ENCODE measurements around the gene PSPH.

The PSPH gene

DNA sequence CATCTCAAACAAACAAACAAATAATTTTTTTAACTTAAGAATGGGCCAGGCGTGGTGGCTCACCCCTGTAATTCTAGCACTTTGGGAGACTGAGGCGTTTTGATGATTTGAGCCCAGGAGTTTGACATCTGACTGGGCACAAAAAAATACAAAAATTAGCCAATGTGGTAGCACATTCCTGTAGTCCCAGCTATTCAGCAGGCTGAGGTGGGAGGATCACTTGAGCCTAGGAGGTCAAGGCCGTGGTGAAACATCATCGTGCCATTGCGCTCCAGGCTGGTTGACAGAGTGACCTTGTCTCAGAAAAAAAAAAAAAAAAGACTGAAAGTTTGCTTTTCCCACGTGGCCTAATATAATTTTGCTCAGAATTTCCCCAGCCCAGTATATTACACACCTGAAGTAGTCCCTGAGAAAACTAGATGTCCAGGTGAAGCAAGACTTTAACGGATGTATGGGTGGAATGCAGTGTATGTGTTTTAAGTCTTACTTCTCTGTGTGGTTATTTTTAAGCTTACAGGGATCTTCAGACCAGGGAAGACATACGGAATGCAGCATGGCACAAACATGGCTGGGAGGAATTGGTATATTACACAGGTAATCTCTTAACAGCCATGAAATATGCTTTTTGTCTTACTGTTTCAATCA is 54.3 kb downstream of the PSPH start:
- DNase-seq: no peak

- no peak for DNase-seq
Observed at GRCh38 chr7:55992346-55992745, 58.9 kb downstream of the PSPH start.

DNA sequence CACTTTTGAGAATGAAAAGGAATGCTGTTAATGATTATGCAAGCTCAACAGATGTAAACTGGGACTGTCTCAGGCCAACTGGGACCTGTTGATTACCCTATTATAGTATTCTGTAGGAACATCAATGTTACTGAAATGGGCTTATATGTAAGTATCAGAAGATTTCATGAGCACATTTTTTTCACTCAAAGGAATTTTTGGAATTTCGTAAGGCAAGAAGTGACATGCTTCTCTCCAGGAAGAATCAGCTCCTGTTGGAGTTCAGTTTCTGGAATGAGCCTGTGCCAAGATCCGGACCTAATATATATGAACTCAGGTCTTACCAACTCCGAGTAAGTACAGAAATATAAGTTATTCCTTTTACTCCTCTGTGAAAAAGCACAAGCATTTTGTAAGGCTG is 67.7 kb downstream of the PSPH start:
- DNase-seq: no peak

DNA sequence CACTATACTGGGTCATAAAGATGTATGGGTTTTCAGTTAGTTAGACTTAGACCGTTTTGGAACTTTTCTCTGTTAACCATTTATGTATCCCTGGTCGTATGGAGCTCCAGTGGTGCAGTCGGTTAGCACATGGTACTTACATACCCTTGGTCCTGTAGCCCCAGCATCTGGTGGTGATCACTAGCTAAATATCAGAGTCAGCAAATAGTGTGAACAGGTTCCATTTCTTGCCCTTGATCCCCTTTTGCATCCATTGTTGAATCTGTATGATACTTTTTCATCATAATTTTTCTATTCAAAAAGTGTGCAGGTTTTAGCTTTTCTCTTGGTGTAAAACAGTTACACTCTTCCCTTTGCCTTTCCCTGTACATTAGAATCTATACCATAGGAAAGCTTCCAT is 71.0 kb downstream of the PSPH start:
- DNase-seq: no peak

DNA sequence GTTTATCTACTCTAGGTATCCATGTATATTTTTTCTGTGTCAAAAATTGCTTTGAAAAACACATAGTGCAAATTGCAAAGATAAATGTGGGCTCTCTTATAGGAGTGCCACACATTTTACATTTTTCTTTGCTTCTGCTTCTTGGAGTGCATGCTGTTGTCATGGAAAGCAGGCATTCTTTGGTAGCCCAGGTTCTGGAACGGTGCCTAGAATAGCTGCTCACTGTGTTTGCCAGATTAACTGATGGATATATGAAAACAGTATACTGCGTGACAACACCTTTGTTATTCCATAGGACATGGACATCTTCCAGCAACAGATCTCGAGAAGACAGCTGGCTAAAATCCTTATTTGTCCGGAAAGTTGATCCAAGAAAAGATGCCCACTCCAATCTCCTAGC is 73.4 kb downstream of the PSPH start:
- no peak for DNase-seq

DNA sequence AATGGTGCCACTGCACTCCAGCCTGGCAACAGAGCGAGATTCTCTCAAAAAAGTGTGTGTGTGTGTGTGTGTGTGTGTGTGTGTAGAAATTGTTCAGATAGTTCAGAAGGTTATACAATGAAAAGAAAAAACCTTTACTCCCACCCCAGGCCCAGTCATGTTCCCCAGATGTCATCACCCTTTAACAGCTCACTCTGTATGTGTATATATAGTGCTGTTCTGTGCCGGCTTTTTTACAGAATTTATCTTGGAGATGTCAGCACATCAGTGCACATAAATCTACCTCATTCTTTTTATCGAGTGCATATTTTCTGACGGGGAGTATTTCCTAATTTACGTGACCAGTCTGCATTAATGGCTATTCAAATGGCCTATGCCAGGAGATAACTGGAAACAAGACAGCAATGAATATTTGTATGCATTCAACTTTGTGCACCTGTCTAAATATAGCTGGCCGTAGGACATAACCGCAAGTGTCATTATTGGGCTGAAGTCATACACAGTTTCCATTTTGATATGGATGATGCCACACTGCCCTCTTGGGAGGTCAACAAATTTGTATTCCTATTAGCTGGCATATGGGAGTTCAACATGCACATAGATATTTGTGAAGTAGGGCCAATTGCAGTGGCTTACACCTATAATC is 75.1 kb downstream of the PSPH start:
- no peak for DNase-seq

DNA sequence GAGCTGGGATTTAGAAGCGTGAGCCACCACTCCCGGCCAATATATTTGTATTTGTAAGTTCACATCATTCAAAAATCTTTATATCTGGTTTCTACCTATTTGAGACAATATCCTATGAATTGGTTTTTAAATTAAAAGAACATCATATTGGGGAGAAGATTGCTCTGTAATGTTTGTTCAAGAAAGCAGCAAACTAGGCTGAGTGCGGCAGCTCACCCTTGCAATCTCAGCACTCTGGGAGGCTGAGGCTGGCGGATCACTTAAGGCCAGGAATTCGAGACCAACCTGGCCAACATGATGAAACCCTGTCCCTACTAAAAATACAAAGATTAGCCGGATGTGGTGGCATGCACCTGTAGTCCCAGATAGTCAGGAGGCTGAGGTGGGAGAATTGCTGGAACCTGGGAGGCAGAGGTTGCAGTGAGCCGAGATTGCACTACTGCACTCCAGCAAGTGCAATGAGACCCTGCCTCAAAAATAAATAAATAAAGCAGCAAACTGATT is 77.4 kb downstream of the PSPH start:
- no peak for DNase-seq

DNA sequence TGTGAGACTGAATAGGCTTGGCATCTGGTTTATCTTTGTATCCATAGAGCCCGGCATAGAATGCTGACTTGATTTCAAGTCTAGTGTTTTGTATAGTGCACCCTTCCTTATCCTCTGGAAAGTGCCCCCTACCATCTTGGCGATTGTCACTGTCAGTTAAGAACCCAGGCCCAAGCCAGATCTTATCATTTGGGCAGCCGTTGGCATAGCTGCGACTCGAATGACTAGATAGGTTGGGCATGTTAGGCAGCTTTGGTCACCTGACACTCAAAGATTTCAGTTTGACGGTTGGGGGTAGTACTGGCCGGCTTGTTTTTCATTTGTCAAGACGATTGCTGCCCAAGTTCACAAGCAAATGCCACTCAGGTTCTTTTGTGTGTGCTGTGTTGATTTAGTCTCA is 80.3 kb downstream of the PSPH start:
- DNase-seq: no peak

DNA sequence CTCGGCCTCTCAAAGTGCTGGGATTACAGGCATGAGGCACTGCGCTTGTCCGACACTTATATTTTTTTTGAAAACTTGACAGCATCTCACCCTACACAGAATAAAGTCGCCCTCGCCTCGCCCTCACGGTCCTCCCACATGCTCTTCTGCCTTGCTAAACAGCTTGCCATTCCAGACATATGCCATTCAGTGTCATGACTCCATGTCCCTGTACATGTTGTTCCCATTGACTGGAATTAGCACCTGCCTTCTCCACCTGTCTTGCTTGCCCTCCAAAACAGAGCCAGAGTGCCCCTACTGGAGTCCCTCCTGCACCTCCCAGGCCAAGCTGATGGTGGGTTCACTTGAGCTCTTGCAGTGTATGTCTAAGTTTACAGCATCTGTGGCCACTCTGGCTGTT is 80.7 kb downstream of the PSPH start:
- no peak for DNase-seq

- DNase-seq: no peak
Observed at GRCh38 chr7:55969391-55969790, 81.9 kb downstream of the PSPH start.

- no peak for DNase-seq
Observed at GRCh38 chr7:55966851-55967250, 84.4 kb downstream of the PSPH start.

- no peak for DNase-seq
Observed at GRCh38 chr7:55965805-55966421, 85.3 kb downstream of the PSPH start.

DNA sequence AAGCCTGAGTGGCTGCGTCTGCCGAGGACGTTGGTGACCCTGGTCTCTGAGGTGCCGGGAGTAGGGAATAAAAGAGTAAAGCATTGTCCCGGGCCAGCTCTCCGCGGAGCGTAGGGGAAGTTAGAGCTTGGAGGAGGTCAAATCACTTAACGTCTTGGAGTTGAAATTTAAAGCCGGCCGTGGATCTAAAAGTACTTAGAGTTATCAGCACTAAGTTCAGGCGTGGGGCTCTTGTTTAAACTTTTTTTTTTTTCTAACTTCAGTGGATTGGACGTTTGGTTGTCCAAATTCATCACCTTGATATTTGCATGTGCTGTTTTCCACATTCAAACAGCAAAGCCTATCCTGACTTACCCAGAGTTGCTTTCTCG is 86.2 kb downstream of the PSPH start:
- no peak for DNase-seq

- peak; percentile 69 for DNase-seq
Observed at GRCh38 chr7:55964261-55965099, 86.8 kb downstream of the PSPH start, which contains the start of gene NIPSNAP2. Gene NIPSNAP2 (plus strand): TSS chr7:55964585. CDS start chr7:55964610, 25 bp downstream.

GRCh38 chr7:55963584-55964168 is 87.6 kb downstream of the PSPH start:
- DNase-seq: no peak

DNA sequence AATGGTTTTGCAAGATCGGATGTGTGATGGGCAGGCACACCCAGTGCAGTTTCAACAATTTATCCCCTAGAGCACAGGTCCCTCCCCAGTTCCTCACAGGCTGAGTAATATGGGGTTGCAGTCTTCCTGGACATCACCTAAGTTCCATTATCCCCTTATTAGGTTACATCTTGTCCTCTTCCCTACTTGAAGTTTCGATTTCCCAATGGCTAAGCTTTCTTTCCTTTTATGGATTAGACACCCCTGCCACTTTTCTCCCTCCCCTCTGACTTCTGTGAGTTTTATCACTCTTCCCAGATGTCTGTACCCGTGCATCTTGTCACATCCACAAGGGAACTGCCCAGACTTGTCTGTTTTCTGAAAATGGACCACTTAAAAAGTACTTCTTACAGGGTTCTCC is 89.2 kb downstream of the PSPH start:
- DNase-seq: no peak

Measured in NCI-H2171 (cell line).